ENCODE data around the gene PAPOLG. TPM values are rescaled to one million over a fixed set of nuclear protein-coding genes. Genes with fewer than 3 reads are reported as not detected.

Gene PAPOLG
- total RNA-seq, 1 donor from 2014 or later: 20.4 TPM

- Mint-ChIP-seq H3K36me3 (ENCODE audit: low read depth) (no peaks in the 10 kb centered on the region), H3K4me1 (peaks cover 11% of the 10 kb centered on the region), H3K27ac (ENCODE audit: unreplicated experiment) (no peak overlapping the region), H3K27me3 (ENCODE audit: low read depth) (no peaks in the 10 kb centered on the region), H3K4me3 (no peak overlapping the region), H3K9me3 (no peaks in the 10 kb centered on the region)
- DNase-seq (ENCODE audit: low read depth, low spot score): no peak
- no peak for TF ChIP-seq CTCF (conservative IDR thresholded peaks at IDR 0.05)
Measured at GRCh38 chr2:60839126-60839813, 83.2 kb downstream of the PAPOLG start.

GRCh38 chr2:60840880-60841279, 84.8 kb downstream of the PAPOLG start:
- Mint-ChIP-seq H3K36me3 (ENCODE audit: low read depth) (no peaks in the 10 kb centered on the region), H3K27me3 (ENCODE audit: low read depth) (no peaks in the 10 kb centered on the region), H3K27ac (ENCODE audit: unreplicated experiment) (no peak overlapping the region), H3K9me3 (no peaks in the 10 kb centered on the region), H3K4me1 (peaks cover 11% of the 10 kb centered on the region), H3K4me3 (no peak overlapping the region)
- TF ChIP-seq CTCF (conservative IDR thresholded peaks at IDR 0.05): no peak
- DNase-seq (ENCODE audit: low read depth, low spot score): no peak

- no peaks in the 10 kb centered on the region for H3K9me3 Mint-ChIP-seq
- no peak for TF ChIP-seq CTCF (conservative IDR thresholded peaks at IDR 0.05)
- no peak overlapping the region for H3K27ac Mint-ChIP-seq (ENCODE audit: unreplicated experiment)
- no peak overlapping the region for H3K4me3 Mint-ChIP-seq
- peaks cover 11% of the 10 kb centered on the region for H3K4me1 Mint-ChIP-seq
- DNase-seq (ENCODE audit: low read depth, low spot score): no peak
- no peaks in the 10 kb centered on the region for H3K36me3 Mint-ChIP-seq (ENCODE audit: low read depth)
- no peaks in the 10 kb centered on the region for H3K27me3 Mint-ChIP-seq (ENCODE audit: low read depth)
Measured at GRCh38 chr2:60843006-60843405, 86.9 kb downstream of the PAPOLG start.

- Mint-ChIP-seq H3K4me1 (peaks cover 5% of the 10 kb centered on the region), H3K27ac (ENCODE audit: unreplicated experiment) (no peak overlapping the region), H3K27me3 (ENCODE audit: low read depth) (no peaks in the 10 kb centered on the region), H3K36me3 (ENCODE audit: low read depth) (no peaks in the 10 kb centered on the region), H3K9me3 (no peaks in the 10 kb centered on the region), H3K4me3 (no peak overlapping the region)
- TF ChIP-seq CTCF (conservative IDR thresholded peaks at IDR 0.05): no peak
- no peak for DNase-seq (ENCODE audit: low read depth, low spot score)
Measured at GRCh38 chr2:60844105-60844504, 88.0 kb downstream of the PAPOLG start.

GRCh38 chr2:60847854-60848253, 91.8 kb downstream of the PAPOLG start:
- H3K4me3 Mint-ChIP-seq: no peak overlapping the region
- no peaks in the 10 kb centered on the region for H3K36me3 Mint-ChIP-seq (ENCODE audit: low read depth)
- DNase-seq (ENCODE audit: low read depth, low spot score): no peak
- TF ChIP-seq CTCF (conservative IDR thresholded peaks at IDR 0.05): no peak
- no peak overlapping the region for H3K27ac Mint-ChIP-seq (ENCODE audit: unreplicated experiment)
- H3K27me3 Mint-ChIP-seq (ENCODE audit: low read depth): no peaks in the 10 kb centered on the region
- no peaks in the 10 kb centered on the region for H3K9me3 Mint-ChIP-seq
- H3K4me1 Mint-ChIP-seq: no peaks in the 10 kb centered on the region

Other genes starting within 250 kb of the PAPOLG start
- 2.2 and 2.3 TPM in 2 replicates for gene BCL11A, start 202.6 kb upstream of the PAPOLG start, total RNA-seq
- 8.7 and 9.8 TPM in 2 replicates for gene REL, start 125.3 kb downstream of the PAPOLG start, total RNA-seq

Measured in neural crest cell (in vitro differentiated cells).